SK-N-SH (cell line): ENCODE data around the gene FADS2. TPM values are rescaled to one million over a fixed set of nuclear protein-coding genes. Genes with fewer than 3 reads are reported as not detected.

Experiments
- CTCF ChIA-PET: fragments of 300-600, 350-600 bp; formaldehyde crosslinking; extraction: SDS; loops from one replicate; lab custom pipeline; 2021; lab: Yijun Ruan, JAX
- POLR2A ChIA-PET: fragments of 350-600 bp; sonication (Branson Sonifier 250); formaldehyde crosslinking; extraction: SDS; loops from one replicate; lab custom pipeline; 2020; ENCODE audit warnings: antibody characterized with exemption, inconsistent platforms; lab: Yijun Ruan, JAX
- DNase-seq: peaks from one replicate; pipeline ENCODE4 v3.0.0; 2012
- H2AFZ ChIP-seq: fragments of 200-600 bp; sonication (generic); 2 replicates; pipeline ENCODE4 v1.8.1; 2016; ENCODE audit warnings: antibody characterized with exemption, mild to moderate bottlenecking, low read depth
- H3F3A ChIP-seq: fragments of 200-600 bp; sonication (generic); replicated peaks from 2 replicates; pipeline ENCODE3; 2016; ENCODE audit warnings: antibody characterized with exemption, mild to moderate bottlenecking; ENCODE audit not compliant: insufficient read depth
- H3K27ac ChIP-seq, 2 experiments: fragments of 200-500 bp in 1 of 2; fragments of 200-600 bp in 1 of 2; sonication (Bioruptor generic) in 1 of 2; sonication (generic), shearing (Covaris generic) in 1 of 2; 2 replicates each; pipeline versions ENCODE4 v1.5.1 to v1.6.1; 2014 to 2016; ENCODE audit warnings: low read depth in 2 of 2, inconsistent platforms in 1 of 2, low read length in 1 of 2, mild to moderate bottlenecking in 1 of 2, mixed read lengths in 1 of 2
- H3K27me3 ChIP-seq: fragments of 200-600 bp; sonication (generic), shearing (Covaris generic); 2 replicates; pipeline ENCODE4 v1.6.1; 2016; ENCODE audit warnings: mixed run types; ENCODE audit not compliant: insufficient read depth
- H3K36me3 ChIP-seq, 2 experiments: fragments of 200-500 bp in 1 of 2; fragments of 200-600 bp in 1 of 2; sonication (Bioruptor generic) in 1 of 2; sonication (generic) in 1 of 2; replicated peaks in 1 of 2; 2 replicates each; pipeline versions ENCODE3 to v1.5.1; 2014 to 2016; ENCODE audit warnings: low read length in 1 of 2, mild to moderate bottlenecking in 1 of 2; ENCODE audit not compliant: insufficient read depth in 2 of 2, control insufficient read depth in 1 of 2
- H3K4me1 ChIP-seq, 2 experiments: fragments of 200-500 bp in 1 of 2; fragments of 200-600 bp in 1 of 2; sonication (Bioruptor generic) in 1 of 2; sonication (generic), shearing (Covaris generic) in 1 of 2; 2 replicates each; pipeline versions ENCODE4 v1.5.1 to v1.6.1; 2014 to 2016; ENCODE audit warnings: low read depth in 1 of 2, low read length in 1 of 2, mixed run types in 1 of 2; ENCODE audit not compliant: insufficient read depth in 2 of 2, control insufficient read depth in 1 of 2
- H3K4me2 ChIP-seq: fragments of 200-600 bp; sonication (generic), shearing (Covaris generic); 2 replicates; pipeline ENCODE4 v1.6.1; 2017; ENCODE audit warnings: mixed run types
- H3K4me3 ChIP-seq, 2 experiments: fragments of 200-500 bp in 1 of 2; fragments of 200-600 bp in 1 of 2; sonication (Bioruptor generic) in 1 of 2; sonication (generic), shearing (Covaris generic) in 1 of 2; 2 replicates each; pipeline versions ENCODE4 v1.5.1 to v1.8.1; 2014 to 2016; ENCODE audit warnings: low read depth in 2 of 2, inconsistent platforms in 1 of 2, low read length in 1 of 2, mild to moderate bottlenecking in 1 of 2, mixed read lengths in 1 of 2, moderate library complexity in 1 of 2
- H3K79me2 ChIP-seq: fragments of 200-600 bp; sonication (generic); 2 replicates; pipeline ENCODE4 v1.8.1; 2017; ENCODE audit warnings: mild to moderate bottlenecking; ENCODE audit not compliant: insufficient read depth
- H3K9ac ChIP-seq: fragments of 200-600 bp; sonication (generic); 2 replicates; pipeline ENCODE4 v1.6.1; 2017; ENCODE audit warnings: mixed run types
- H3K9me2 ChIP-seq: fragments of 200-600 bp; sonication (generic); 2 replicates; pipeline ENCODE4 v1.6.1; 2017; ENCODE audit warnings: mixed run types
- H3K9me3 ChIP-seq: fragments of 200-600 bp; sonication (generic); 2 replicates; pipeline ENCODE4 v1.6.1; 2017; ENCODE audit warnings: mixed run types, mild to moderate bottlenecking, moderate library complexity
- H4K20me1 ChIP-seq: fragments of 200-600 bp; sonication (generic); 2 replicates; pipeline ENCODE4 v1.6.1; 2017; ENCODE audit warnings: mild to moderate bottlenecking, mixed run types; ENCODE audit not compliant: insufficient read depth
- CTCF ChIP-seq: fragments of 200-600 bp; sonication (generic); IDR thresholded peaks from 2 replicates; pipeline ENCODE4 v1.6.1; 2017; ENCODE audit warnings: antibody characterized with exemption, mild to moderate bottlenecking, moderate library complexity
- GABPA ChIP-seq: IDR thresholded peaks from 2 replicates; pipeline ENCODE4 v1.4.0; 2012; ENCODE audit warnings: low read depth, mild to moderate bottlenecking
- NRF1 ChIP-seq: IDR thresholded peaks from 2 replicates; pipeline ENCODE4 v1.6.1; 2012; ENCODE audit warnings: low read depth, mild to moderate bottlenecking, low read length
- POLR2AphosphoS5 ChIP-seq: IDR thresholded peaks from 2 replicates; pipeline ENCODE4 v1.6.1; 2012; ENCODE audit warnings: low read depth, low read length
- RCOR1 ChIP-seq: fragments of 150-350 bp; IDR thresholded peaks from 2 replicates; pipeline ENCODE4 v1.6.1; 2017; ENCODE audit warnings: antibody characterized with exemption, low read length
- TEAD4 ChIP-seq: IDR thresholded peaks from 2 replicates; pipeline ENCODE4 v1.4.0; 2012; ENCODE audit warnings: mild to moderate bottlenecking, borderline replicate concordance; ENCODE audit not compliant: insufficient read depth
- USF2 ChIP-seq: fragments of 150-350 bp; IDR thresholded peaks from 2 replicates; pipeline ENCODE4 v1.6.1; 2017; ENCODE audit warnings: antibody characterized with exemption, low read length, low read depth, borderline replicate concordance
- WGBS: methylation state at CpG from one replicate; pipeline ENCODE4 v1.1.6; 2017; ENCODE audit warnings: low lambda C conversion rate; 5-methylcytosine and 5-hydroxymethylcytosine counted together
- polyA plus RNA-seq, 3 experiments: library from polyadenylated mRNA; depleted of rRNA; stranded (reverse); fragments of >200 nt; gene quantifications; 2 replicates each; pipeline ENCODE4 v1.2.3, GENCODE V29; 2012
- small RNA-seq, 7 experiments: library from RNA; depleted of rRNA; stranded (forward); fragments of <200 nt; gene quantifications; one replicate each; pipeline ENCODE3, GENCODE V24; 2012

FADS2 gene
- polyA plus RNA-seq, 1 of the 3 experiments (the other 2 are of a cell fraction) = 67.8 TPM

GRCh38 chr11:61916737-61917333 lies 88.7 kb downstream of the FADS2 start:
- peak; percentile 59 for DNase-seq

More at GRCh38 chr11:61916737-61917333, 88.7 kb downstream of the FADS2 start:
- no peaks in the 10 kb centered on the region for H3K9me2 ChIP-seq
- H3K9me3 ChIP-seq = no peaks in the 10 kb centered on the region
- no peak overlapping the region for H3K27ac ChIP-seq
- 32% methylated on average over 17 of the region's 32 CpGs for WGBS
- H3K36me3 ChIP-seq = no peaks in the 10 kb centered on the region
- CTCF ChIA-PET = interaction anchor here (0.9 to 5.9 kb wide), 6 partner anchors 8 to 191 kb away, joined by 3 to 85 read pairs (median 4); no protein-coding TSS in a partner anchor
- peak overlapping the region; percentile 88 for H3K4me2 ChIP-seq
- H3K27me3 ChIP-seq = no peaks in the 10 kb centered on the region
- TF ChIP-seq POLR2AphosphoS5 = no peak
- TF ChIP-seq CTCF = no peak
- no peak for TF ChIP-seq TEAD4
- TF ChIP-seq USF2 = no peak
- no peak for TF ChIP-seq GABPA
- no peak for TF ChIP-seq RCOR1
- TF ChIP-seq NRF1 = no peak
- H3K79me2 ChIP-seq = no peaks in the 10 kb centered on the region
- POLR2A ChIA-PET = interaction anchor here (0.6 kb wide), 1 partner anchor 20 kb away, joined by 3 read pairs; no protein-coding TSS in a partner anchor
- peak overlapping the region; percentile 53; the same call in 1 of the 2 replicates for H3K9ac ChIP-seq
- peak overlapping the region; percentile 59 to 65 for H3K4me3 ChIP-seq
- H2AFZ ChIP-seq = peak overlapping the region; percentile 56; the same call in 1 of the 2 replicates
- H4K20me1 ChIP-seq = no peaks in the 10 kb centered on the region
- no peaks in the 10 kb centered on the region for H3F3A ChIP-seq
- peaks cover 0 to 27% of the 10 kb centered on the region in 2 experiments; a peak in 1 of 4 replicates for H3K4me1 ChIP-seq

Small RNA genes within 50 kb of the gene (small RNA-seq; reads per million reads assigned to genes)
- 0 reads per million in 7 experiments for gene MIR6746

Other genes with a start within 250 kb of the FADS2 start
- gene SYT7, start 247.2 kb upstream of the FADS2 start, polyA plus RNA-seq (2012; rRNA removed) = 1.1 and 1.4 TPM in 2 replicates
- 2.7 and 3.3 TPM in 2 replicates for gene DAGLA, start 147.9 kb upstream of the FADS2 start, polyA plus RNA-seq (2012; rRNA removed)
- 1.8 and 2.8 TPM in 2 replicates for gene MYRF, start 75.7 kb upstream of the FADS2 start, polyA plus RNA-seq (2012; rRNA removed)
- gene TMEM258, start 35.7 kb upstream of the FADS2 start, polyA plus RNA-seq (2012; rRNA removed) = 454 and 617 TPM in 2 replicates
- 35.9 and 39.5 TPM in 2 replicates for gene FEN1, start 35.4 kb upstream of the FADS2 start, polyA plus RNA-seq (2012; rRNA removed)
- gene FADS1, start 11.3 kb upstream of the FADS2 start, polyA plus RNA-seq (2012; rRNA removed) = 20.6 and 26.4 TPM in 2 replicates
- gene FADS3, start 63.2 kb downstream of the FADS2 start, polyA plus RNA-seq (2012; rRNA removed) = 93.3 and 116 TPM in 2 replicates
- 9.8 and 10.2 TPM in 2 replicates for gene RAB3IL1, start 89.3 kb downstream of the FADS2 start, polyA plus RNA-seq (2012; rRNA removed)
- gene BEST1, start 122.1 kb downstream of the FADS2 start, polyA plus RNA-seq (2012; rRNA removed) = 0.30 and 0.47 TPM in 2 replicates
- gene FTH1, start 139.3 kb downstream of the FADS2 start, polyA plus RNA-seq (2012; rRNA removed) = 879 and 1,229 TPM in 2 replicates